NCI-H187 treated with DMSO at 0.1 percent for 48 hours (cell line): ENCODE measurements around the gene TTC34.
"Not testable (repeated sequence)": the region's sequence is repeated elsewhere in the genome, so short reads cannot be mapped to it uniquely, and the experiment has no call there.

Source experiments
- DNase-seq: peaks from one replicate; lab custom pipeline; 2025; lab: John Stamatoyannopoulos, UW

Gene TTC34

GRCh38 chr1:2759433-2759832 lies 42.1 kb downstream of the TTC34 start:
- not testable (repeated sequence) for DNase-seq

GRCh38 chr1:2757519-2757918 lies 44.0 kb downstream of the TTC34 start:
- DNase-seq, result not testable (repeated sequence)

- not testable (repeated sequence) for DNase-seq
Observed at GRCh38 chr1:2755426-2755825, 46.1 kb downstream of the TTC34 start.

- DNase-seq, result not testable (repeated sequence)
Observed at GRCh38 chr1:2754597-2754996, 46.9 kb downstream of the TTC34 start.

GRCh38 chr1:2752503-2752902 lies 49.0 kb downstream of the TTC34 start:
- DNase-seq, result not testable (repeated sequence)

- not testable (repeated sequence) for DNase-seq
Observed at GRCh38 chr1:2751866-2752265, 49.6 kb downstream of the TTC34 start.

- DNase-seq, result not testable (repeated sequence)
Observed at GRCh38 chr1:2750766-2751730, 50.4 kb downstream of the TTC34 start.

GRCh38 chr1:2750041-2750680 lies 51.3 kb downstream of the TTC34 start:
- DNase-seq, result not testable (repeated sequence)

GRCh38 chr1:2748626-2749025 lies 52.9 kb downstream of the TTC34 start:
- not testable (repeated sequence) for DNase-seq

GRCh38 chr1:2694796-2695195 lies 106.7 kb downstream of the TTC34 start:
- not testable (repeated sequence) for DNase-seq

GRCh38 chr1:2690180-2690579 lies 111.3 kb downstream of the TTC34 start:
- not testable (repeated sequence) for DNase-seq

- not testable (repeated sequence) for DNase-seq
Observed at GRCh38 chr1:2688336-2688665, 113.2 kb downstream of the TTC34 start.

- not testable (repeated sequence) for DNase-seq
Observed at GRCh38 chr1:2687638-2688335, 113.7 kb downstream of the TTC34 start.

GRCh38 chr1:2687174-2687591 lies 114.3 kb downstream of the TTC34 start:
- DNase-seq, result not testable (repeated sequence)

GRCh38 chr1:2686091-2686863 lies 115.2 kb downstream of the TTC34 start:
- DNase-seq, result not testable (repeated sequence)

GRCh38 chr1:2685671-2686070 lies 115.8 kb downstream of the TTC34 start:
- DNase-seq, result not testable (repeated sequence)

- not testable (repeated sequence) for DNase-seq
Observed at GRCh38 chr1:2684878-2685277, 116.6 kb downstream of the TTC34 start.

- not testable (repeated sequence) for DNase-seq
Observed at GRCh38 chr1:2684000-2684399, 117.5 kb downstream of the TTC34 start.

- DNase-seq, result not testable (repeated sequence)
Observed at GRCh38 chr1:2683321-2683741, 118.2 kb downstream of the TTC34 start.

GRCh38 chr1:2682879-2683278 lies 118.6 kb downstream of the TTC34 start:
- DNase-seq, result not testable (repeated sequence)

- DNase-seq, result not testable (repeated sequence)
Observed at GRCh38 chr1:2676726-2677125, 124.8 kb downstream of the TTC34 start.
